Measurements from ENCODE around the gene ITPK1.

The ITPK1 gene

DNA sequence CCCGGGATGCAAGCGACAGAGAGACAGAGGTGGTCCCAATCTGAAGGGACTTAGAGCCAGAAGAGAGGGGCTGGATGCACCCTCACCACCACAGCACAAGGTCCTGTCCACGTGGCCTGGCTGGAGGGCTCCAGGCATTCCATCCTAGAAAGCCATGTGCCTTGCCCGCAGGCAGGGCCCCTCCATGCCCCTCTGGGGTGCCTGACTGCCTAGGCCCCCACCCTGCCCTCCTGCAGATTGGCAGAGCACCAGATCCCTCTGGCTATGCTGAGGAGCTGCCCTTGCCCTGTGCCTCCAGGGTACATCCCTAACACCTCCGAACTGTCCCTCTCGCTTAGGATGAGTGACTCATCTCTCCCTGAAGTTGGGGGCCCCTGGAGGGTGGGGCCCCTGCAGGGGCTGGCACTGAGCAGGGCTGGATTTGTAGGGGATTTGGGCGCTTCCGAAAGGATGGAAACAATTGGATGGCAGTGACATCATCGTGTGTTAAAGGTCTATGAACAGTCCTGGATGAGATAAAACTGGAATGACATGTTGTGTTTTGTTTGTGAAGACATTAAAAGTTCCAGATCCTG, 141.8 kb downstream of the ITPK1 start:
- DNase-seq: no peak

DNA sequence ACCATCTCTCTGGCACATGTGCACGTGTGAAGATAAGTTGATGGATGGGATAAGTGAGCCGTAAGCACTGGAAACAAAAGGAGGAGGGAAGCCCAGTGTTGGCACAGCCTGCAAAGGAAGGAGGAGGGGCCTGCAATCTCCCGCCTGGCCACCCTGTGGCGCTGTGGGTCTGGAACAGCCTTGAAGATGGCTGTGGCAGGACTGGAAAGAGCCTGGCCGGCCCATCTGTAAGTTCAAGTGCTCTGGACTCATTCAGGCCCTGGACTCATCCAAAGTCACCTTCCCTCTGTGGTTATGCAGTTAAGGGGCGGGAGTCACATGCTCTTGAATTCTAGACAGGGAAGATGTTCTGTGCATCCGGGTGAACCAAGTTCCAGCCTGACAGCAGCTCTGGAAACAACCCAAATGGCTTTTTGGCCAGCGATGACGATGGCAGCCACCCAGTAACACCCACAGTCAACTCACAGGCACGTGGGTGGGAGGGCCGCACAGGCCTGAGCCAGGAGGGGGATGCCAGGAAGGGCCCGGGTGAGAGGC, 142.4 kb downstream of the ITPK1 start:
- DNase-seq: no peak
- in situ Hi-C loops (cut with HindIII; ENCODE audit: low pct_ligation_motif_present, low pct_unique_long_range_greater_than_20kb, low sequenced_read_pairs): no loop called here

More for the DNA sequence above, 141.8 kb downstream of the ITPK1 start:
- in situ Hi-C loops (cut with HindIII; ENCODE audit: low pct_ligation_motif_present, low pct_unique_long_range_greater_than_20kb, low sequenced_read_pairs): no loop called here

DNA sequence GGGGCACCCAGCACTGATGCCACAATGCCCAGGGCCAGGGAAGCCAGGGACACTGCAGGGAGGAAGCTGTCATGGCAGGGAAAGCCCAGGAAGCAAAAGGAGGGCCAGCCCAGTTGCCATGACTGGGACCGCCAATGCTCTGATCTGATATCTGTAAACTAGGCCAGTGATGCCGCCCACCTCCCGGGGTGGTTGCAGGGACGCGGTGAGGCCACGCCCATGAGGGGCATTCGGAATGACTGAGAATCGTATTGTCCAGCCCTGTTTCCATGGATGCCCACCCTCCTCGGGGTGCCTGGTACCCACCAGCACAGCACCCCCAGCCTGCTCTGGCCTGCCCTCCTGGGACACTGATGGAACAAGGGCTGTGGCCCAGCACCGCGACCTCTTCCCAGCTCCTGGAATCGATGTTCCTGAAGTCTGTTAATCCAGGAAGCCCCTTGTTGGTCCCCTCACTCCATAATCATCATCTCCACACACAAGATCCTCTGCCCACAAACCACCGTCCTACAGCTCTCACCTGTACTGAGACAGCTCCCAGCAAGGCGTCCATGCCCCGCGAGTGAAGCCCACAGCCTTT, 144.0 kb downstream of the ITPK1 start:
- in situ Hi-C loops (cut with HindIII; ENCODE audit: low pct_ligation_motif_present, low pct_unique_long_range_greater_than_20kb, low sequenced_read_pairs): no loop called here
- DNase-seq: no peak

DNA sequence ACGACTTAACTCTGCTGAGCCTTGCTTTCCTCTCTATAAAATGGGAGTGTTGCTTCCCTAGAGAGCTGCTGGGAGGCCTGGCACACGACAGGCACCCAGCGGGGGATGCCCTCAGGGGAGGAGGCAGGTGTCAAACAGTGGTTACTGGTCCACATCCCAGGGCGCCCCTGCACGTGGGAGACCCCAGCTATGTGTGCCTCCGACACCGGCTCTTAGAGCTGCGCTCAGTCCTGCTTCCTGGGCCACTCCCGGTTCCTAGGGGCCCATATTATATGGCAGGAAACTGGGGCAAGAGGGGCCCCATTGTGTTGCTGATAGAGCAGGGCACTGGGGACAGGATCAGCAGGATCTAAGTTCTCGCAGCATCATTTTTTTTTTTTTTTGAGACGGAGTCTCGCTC, 145.5 kb downstream of the ITPK1 start:
- no peak for DNase-seq
- in situ Hi-C loops (cut with HindIII; ENCODE audit: low pct_ligation_motif_present, low pct_unique_long_range_greater_than_20kb, low sequenced_read_pairs): no loop called here

DNA sequence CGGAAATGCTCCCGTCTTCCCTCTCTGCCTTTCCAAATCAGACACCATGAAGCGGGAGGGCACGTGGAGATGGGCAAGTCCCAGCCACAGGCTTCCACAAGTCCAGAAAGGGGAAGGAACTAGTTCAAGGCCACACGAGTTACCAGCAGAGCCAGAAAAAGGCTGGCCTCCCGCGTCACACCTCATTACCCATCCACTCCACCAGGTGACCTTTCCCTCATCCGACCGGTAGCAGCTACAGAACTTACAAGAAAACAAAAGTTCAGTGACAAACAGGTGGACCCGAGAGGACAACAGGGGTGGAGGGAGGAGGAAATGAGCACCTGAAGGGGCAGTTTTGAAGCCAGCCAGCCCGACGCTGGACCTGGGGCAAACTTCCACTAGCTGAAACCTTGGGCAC, 145.9 kb downstream of the ITPK1 start:
- DNase-seq: no peak
- in situ Hi-C loops (cut with HindIII; ENCODE audit: low pct_ligation_motif_present, low pct_unique_long_range_greater_than_20kb, low sequenced_read_pairs): no loop called here

DNA sequence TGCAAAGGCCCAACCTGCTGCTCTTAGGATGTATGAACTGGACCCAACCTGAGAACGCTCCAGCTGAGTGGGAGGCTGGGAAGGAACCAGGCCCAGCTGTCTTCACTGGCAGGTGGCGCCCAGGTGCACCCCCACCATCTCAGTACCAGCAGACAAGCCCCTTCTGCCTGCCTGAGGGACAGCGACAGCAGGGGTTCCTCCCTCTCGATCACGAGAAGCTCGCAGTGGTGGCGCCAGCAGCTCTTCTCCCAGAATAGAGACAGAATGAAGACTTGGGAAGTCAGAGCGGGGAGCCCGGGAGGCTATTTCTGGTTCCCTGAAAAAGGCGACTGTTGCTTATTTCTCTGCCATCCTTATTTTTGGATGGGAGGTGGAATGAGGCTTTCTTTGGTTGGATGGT, 146.3 kb downstream of the ITPK1 start:
- DNase-seq: no peak
- in situ Hi-C loops (cut with HindIII; ENCODE audit: low pct_ligation_motif_present, low pct_unique_long_range_greater_than_20kb, low sequenced_read_pairs): no loop called here

DNA sequence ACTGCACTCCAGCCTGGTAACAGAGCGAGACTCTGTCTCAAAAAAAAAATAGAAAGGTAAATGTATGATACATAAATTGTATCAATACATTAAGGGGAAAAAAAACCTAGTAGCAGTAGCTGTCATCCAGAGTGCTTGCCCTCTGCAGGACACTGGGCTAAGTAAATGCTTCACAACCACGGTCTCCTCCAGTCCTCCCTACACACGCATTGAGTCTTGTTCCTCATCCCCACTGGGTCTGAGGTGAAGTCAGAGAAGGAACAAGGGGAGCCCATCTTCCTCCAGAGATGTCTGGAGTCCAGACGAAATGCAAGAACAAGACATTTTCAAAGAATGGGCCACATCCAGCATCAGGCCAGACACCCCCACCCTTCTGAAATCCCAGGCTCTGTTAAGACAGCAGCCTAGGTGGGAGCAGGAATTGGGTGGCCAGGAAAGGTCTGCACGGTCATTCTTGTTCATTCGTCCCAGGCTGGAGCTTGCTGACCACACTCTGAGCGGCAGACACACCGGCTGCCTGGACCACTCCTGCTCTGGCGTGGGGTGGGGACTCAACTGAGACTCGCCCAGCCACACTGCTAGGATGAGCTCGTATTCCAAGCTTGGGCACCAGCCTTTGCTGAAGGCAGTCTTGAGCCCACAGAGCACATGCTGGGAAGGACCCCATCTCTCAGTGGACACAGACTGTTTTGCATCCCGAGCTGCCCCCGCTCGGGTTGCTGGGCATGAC, 147.3 kb downstream of the ITPK1 start:
- in situ Hi-C loops (cut with HindIII; ENCODE audit: low pct_ligation_motif_present, low pct_unique_long_range_greater_than_20kb, low sequenced_read_pairs): no loop called here
- no peak for DNase-seq

DNA sequence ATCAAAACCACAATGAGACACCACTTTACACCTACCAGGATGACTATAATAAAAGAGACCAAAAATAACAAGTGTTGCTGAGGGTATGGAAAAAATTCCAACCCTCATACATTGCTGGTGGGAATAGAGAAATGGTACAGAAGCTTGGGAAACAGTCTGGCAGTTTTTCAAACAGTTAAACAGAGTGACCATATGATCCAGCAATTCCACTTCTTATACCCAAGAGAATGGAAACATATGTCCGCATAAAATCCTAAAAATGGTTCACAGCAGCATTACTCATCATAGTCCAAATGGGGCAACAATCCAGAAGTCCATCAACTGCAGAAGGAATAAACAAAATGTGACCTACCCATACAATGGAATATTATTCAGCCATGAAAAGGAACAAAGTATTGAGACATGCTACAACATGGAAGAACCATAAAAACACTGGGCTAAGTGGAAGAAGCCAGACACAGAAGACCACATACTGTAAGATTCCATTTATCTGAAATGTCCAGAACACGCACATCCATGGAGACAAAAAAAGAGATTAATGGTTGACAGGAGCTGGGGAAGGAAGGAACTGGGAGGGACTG, 148.3 kb downstream of the ITPK1 start:
- no peak for DNase-seq
- in situ Hi-C loops (cut with HindIII; ENCODE audit: low pct_ligation_motif_present, low pct_unique_long_range_greater_than_20kb, low sequenced_read_pairs): no loop called here

DNA sequence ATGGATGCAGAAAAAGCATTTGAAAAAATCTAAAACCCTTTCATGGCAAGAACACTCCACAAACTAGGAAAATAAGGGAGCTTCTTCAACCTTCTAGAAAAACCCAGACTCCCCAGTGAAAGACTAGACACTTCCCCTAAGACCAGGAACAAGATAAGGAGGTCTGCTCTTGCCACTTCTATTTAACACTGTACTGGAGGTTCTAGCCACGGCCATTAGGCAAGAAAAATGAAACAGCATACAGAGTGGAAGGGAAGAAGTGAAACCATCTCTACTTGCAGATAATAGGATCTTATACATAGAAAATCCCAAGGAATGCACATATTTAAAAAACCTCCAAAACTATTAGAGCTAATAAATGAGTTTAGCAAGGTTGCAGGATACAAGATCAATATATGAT, 150.4 kb downstream of the ITPK1 start:
- no peak for DNase-seq
- in situ Hi-C loops (cut with HindIII; ENCODE audit: low pct_ligation_motif_present, low pct_unique_long_range_greater_than_20kb, low sequenced_read_pairs): no loop called here

DNA sequence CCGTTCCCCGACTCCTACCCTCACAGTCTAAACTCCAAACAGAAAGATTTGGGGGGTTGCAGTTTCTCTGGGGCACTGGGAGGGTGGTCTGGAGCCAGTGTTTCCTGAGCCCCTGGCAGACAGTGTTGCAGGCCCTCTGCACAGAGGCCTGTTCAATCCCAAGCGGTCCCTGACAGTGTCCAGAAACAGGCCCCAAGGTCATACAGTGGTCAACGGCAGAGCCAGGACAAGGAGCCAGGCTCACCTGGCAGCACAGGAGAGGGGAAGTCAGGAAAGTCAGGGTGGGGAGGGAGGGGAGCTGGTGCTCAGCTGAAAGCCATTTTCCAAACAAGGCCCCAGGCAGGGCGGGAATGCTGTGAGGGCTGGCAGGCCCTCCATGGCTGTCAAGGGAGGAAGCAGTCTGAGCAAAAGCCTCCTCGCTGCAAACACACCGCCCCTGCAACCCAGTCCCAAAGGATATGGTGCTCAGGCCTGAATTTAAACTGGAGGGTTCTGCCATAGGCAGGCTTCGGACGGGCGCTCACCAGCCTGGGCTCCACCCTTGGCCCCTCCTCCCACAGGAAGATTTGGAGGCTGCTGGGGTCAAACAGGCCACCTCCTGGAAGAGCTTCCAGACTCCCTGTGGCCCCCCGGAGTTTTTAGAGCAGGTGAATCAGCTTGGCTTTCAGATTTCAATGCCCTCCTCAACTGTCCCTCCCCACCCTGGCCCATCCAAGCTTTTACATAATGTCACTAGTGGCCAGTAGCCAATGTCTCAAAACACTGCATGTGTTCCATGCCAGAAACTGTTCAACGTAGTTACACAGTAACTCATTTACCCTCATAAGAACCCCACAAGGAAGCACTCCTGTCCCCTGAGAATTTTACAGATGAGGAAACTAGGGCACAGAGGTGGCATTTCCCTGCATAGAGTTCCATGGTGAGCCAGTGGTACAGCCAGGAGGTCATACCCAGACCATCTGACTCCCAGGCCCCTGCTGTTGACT, 151.3 kb downstream of the ITPK1 start:
- in situ Hi-C loops (cut with HindIII; ENCODE audit: low pct_ligation_motif_present, low pct_unique_long_range_greater_than_20kb, low sequenced_read_pairs): no loop called here
- DNase-seq: no peak

DNA sequence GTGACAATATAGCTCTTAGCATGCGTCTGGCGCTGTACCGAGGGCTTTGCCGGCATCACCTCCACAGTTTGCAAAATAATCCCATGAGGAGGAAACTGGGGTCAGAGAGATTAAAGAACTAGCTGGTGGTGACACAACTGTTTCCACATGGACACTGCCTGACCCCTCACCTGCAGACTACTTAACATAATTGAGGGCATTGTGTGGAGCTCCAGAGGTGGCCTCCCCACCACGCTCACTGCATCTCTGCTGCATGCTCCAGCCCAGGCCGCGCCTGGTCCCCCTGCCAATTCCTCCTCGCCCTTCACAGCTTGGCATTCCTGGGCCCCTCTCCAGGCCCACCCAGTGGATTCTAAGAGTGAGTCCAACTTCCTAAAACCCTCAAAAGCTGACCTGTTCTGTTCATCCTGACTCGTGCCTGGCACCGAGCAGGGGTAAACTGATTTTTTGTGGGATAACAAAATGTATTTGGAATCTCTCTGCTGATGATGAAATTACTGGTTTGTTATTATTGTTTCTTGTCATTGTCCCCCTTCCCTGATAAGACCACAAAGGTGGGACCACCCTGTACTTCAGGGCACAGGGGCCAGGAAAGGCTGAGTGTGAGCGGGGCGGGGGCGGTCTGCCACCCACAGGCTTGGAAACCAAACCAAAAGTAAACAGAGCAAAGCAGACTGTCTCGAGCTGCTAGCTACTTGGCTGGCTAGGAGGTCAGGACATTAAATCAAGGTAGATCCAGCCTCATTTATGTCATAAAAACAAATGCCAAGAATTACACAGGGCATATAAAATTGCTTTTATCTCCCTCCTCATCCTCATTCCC, 152.2 kb downstream of the ITPK1 start:
- DNase-seq: no peak
- in situ Hi-C loops (cut with HindIII; ENCODE audit: low pct_ligation_motif_present, low pct_unique_long_range_greater_than_20kb, low sequenced_read_pairs): no loop called here

DNA sequence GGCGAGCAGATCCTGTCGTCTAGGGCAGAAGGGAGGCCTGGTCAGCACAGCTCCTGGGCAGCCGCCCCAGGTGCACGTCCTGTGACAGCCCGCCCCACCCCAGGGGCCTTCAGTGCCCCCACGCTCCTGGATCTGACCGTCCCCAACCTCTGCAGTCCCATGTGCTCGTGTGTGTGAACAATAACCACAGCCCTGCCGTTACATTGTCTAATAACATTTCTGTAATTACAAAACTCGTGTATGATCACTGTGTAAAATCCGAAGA, 153.0 kb downstream of the ITPK1 start:
- in situ Hi-C loops (cut with HindIII; ENCODE audit: low pct_ligation_motif_present, low pct_unique_long_range_greater_than_20kb, low sequenced_read_pairs): no loop called here
- DNase-seq: no peak

DNA sequence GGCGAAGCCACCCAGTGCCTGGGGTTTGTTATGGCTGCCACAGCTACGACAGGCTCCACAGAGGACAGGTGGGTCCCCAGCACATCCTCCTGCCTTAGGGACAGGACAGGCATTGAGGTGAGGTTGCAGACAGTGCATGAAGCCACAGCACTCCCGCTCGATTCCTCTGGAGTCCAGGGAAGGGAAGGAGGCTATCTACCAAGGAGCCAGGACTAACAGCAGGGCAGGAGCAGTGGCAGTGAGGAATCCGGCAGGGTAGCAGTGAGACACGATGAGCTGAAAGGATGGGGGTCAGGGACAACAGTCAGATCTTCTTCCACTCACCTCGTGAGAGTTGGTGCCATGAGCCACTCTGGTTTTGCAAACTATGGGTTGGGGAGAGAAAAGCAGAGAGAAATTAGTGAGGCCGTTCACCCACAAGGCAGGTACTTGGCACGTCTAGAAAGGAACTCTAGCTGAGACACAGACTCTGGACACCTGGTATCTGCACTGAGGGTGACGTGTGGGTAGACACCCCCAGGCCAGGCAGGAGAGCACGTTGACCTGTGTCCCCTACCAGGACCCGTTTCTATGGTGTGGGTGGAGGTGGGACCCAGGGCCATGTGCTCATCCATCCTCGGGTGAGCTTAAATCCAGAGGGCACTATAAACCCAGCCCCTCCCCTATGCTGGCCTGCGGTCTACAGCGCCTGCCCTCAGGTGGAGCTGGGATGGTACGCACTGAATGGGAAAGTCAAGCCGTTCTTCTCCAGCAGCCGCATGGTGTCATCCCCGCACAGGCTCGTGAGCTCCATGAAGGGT, 153.5 kb downstream of the ITPK1 start:
- no peak for DNase-seq

DNA sequence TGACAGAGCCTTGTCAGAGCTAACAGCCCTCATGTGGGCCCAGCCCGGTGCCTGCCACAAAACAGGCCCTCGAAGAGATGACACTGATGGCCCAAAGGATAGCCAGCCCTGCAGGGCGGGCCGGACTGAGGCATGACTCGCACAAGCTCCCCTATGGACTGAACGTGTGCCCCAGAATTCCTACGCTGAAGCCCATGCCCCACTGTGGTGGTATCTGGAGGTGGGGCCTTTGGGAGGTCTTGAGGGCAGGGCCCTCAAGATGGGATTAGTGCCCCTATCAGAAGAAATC, 154.2 kb downstream of the ITPK1 start:
- no peak for DNase-seq
- in situ Hi-C loops (cut with HindIII; ENCODE audit: low pct_ligation_motif_present, low pct_unique_long_range_greater_than_20kb, low sequenced_read_pairs): no loop called here

More for the DNA sequence above, 153.5 kb downstream of the ITPK1 start:
- in situ Hi-C loops (cut with HindIII; ENCODE audit: low pct_ligation_motif_present, low pct_unique_long_range_greater_than_20kb, low sequenced_read_pairs): no loop called here

DNA sequence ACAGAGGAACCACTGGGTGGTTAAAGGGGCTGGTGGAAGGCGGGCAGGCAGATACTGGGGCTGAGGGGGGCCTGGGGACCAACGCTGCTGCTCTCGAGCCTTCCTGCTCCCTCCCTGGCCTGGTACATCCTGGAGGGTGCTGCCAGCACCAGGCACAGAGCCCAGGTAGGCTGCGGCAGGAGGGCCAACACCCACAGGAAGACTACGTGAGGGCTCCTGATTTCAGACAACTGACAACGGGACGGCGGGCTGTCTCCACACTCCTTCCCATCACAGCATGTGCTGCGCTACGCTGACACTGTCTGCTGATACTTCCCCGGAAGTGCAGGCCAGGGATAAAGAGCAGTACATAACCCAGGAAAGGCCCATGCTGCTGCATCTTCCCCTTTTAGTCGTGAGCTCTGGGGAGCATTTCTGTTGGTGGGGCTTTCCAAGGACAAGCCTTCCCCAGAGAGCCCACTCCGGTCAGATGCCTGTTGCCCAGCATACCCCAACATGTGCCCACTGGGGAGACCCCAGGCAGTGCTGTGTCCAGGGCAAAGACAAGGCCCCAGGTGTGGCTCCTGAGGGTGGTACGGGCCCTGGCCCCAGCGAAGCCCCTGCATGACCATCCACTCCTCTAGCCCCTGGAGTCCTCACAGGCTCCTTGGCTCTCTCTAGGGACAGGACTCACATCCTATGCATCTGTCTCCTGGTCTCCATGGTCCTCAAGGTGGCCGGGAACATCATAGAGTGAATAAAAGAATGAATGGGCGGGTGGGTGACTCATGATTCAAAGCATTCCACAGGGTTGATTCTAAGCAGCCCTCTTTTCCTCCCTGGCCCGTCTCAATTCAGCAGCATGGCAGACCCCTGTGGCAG, 154.8 kb downstream of the ITPK1 start:
- peak; percentile 13 for DNase-seq
- in situ Hi-C loops (cut with HindIII; ENCODE audit: low pct_ligation_motif_present, low pct_unique_long_range_greater_than_20kb, low sequenced_read_pairs): no loop called here

DNA sequence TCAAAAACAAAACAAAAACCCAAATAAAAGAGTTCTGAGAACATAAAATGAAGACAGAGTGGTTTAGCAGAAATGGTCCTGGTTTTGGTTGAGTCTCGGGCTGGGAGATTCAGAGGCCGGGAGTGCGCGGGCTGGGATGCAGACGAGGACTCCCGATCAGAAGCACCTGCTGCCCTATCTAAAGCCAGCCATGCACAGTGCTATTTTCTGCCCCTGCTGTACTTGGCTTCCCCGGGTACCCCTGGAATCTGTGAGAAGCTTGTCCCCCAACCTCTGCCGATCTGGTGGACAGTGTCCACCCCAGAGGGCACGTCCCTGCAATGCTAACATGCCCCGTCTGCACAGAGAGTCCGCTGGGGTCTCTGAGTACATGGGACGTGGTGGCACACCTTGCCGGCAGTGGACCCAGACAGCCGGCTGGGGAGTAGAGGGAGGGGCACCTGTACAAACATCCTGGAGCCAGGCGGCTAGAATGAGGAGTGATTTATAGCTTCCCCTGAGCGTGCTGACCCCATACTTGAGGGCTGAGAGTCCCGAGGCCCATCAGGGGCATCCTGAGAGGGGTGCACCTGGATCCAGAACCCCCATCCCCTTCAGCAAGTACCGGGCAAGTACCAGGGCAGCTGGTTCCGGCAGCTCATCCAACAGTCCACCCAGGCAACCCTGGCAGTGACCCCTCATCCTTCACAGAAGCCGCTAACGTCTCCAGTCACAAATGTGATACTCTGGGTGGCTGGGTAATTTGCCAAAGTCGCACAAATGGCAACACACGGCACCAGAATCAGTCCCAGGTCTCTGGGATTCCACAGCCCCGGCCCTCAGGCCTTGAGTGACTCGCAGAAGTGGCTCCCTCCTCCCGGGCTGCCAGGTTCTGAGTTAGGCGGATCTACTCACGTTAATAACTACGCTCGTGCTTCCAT, 155.7 kb downstream of the ITPK1 start:
- in situ Hi-C loops (cut with HindIII; ENCODE audit: low pct_ligation_motif_present, low pct_unique_long_range_greater_than_20kb, low sequenced_read_pairs): no loop called here
- DNase-seq: no peak

Measured in ACHN (cell line).